H9 (cell line): ENCODE results near the gene STK24. TPM values are rescaled to one million over a fixed set of nuclear protein-coding genes. Genes with fewer than 3 reads are reported as not detected.
A peak's percentile ranks its signal among the peaks of the same experiment; 100 is the strongest.

Source experiments
- DNase-seq: peaks from one replicate; pipeline ENCODE4 v3.0.0-alpha.2; 2017
- H2AFZ ChIP-seq: one replicate; pipeline ENCODE4 v1.6.1; 2013; ENCODE audit warnings: mild to moderate bottlenecking, low read length, control low read depth, moderate library complexity
- H2AK5ac ChIP-seq: 2 replicates; pipeline ENCODE4 v1.6.1; 2013; ENCODE audit warnings: low read length, control low read depth, mixed read lengths; ENCODE audit not compliant: insufficient read length
- H2BK120ac ChIP-seq: one replicate; pipeline ENCODE4 v1.6.1; 2013; ENCODE audit warnings: low read depth, mild to moderate bottlenecking, low read length, control low read depth, inconsistent platforms; ENCODE audit not compliant: poor library complexity, severe bottlenecking
- H2BK12ac ChIP-seq: 2 replicates; pipeline ENCODE4 v1.6.1; 2013; ENCODE audit warnings: low read length, control low read depth, mixed read lengths, low read depth; ENCODE audit not compliant: insufficient read length
- H2BK15ac ChIP-seq: 2 replicates; pipeline ENCODE4 v1.6.1; 2013; ENCODE audit warnings: low read depth, low read length, control low read depth
- H2BK20ac ChIP-seq: one replicate; pipeline ENCODE4 v1.6.1; 2013; ENCODE audit warnings: low read depth, mild to moderate bottlenecking, low read length, control low read depth, inconsistent platforms; ENCODE audit not compliant: poor library complexity, severe bottlenecking
- H2BK5ac ChIP-seq: 2 replicates; pipeline ENCODE4 v1.6.1; 2013; ENCODE audit warnings: low read length, control low read depth, mixed read lengths; ENCODE audit not compliant: insufficient read length
- H3K14ac ChIP-seq: 2 replicates; pipeline ENCODE4 v1.6.1; 2013; ENCODE audit warnings: low read length, control low read depth; ENCODE audit not compliant: insufficient read depth
- H3K18ac ChIP-seq: 2 replicates; pipeline ENCODE4 v1.6.1; 2013; ENCODE audit warnings: low read depth, mild to moderate bottlenecking, mixed read lengths, low read length, control low read depth; ENCODE audit not compliant: insufficient read length
- H3K23ac ChIP-seq: 2 replicates; pipeline ENCODE4 v1.6.1; 2013; ENCODE audit warnings: low read length, control low read depth, mixed read lengths, low read depth; ENCODE audit not compliant: insufficient read length
- H3K23me2 ChIP-seq: 2 replicates; pipeline ENCODE4 v1.6.1; 2013; ENCODE audit warnings: low read depth, mild to moderate bottlenecking, mixed read lengths, low read length, control low read depth; ENCODE audit not compliant: insufficient read length, poor library complexity, severe bottlenecking
- H3K27ac ChIP-seq: 2 replicates; pipeline ENCODE4 v1.5.1; 2013; ENCODE audit warnings: low read length, control low read depth, mixed read lengths, low read depth; ENCODE audit not compliant: insufficient read length
- H3K27me3 ChIP-seq: 2 replicates; pipeline ENCODE4 v1.6.1; 2013; ENCODE audit warnings: low read length, control low read depth, inconsistent platforms; ENCODE audit not compliant: insufficient read depth
- H3K4ac ChIP-seq: 2 replicates; pipeline ENCODE4 v1.6.1; 2013; ENCODE audit warnings: low read depth, mild to moderate bottlenecking, control low read depth, inconsistent platforms, low read length, moderate library complexity
- H3K4me1 ChIP-seq: 2 replicates; pipeline ENCODE4 v1.6.1; 2013; ENCODE audit warnings: low read length, control low read depth, inconsistent platforms; ENCODE audit not compliant: insufficient read depth
- H3K4me2 ChIP-seq: 2 replicates; pipeline ENCODE4 v1.6.1; 2013; ENCODE audit warnings: low read length, control low read depth, mixed read lengths; ENCODE audit not compliant: insufficient read length, insufficient read depth
- H3K56ac ChIP-seq: 2 replicates; pipeline ENCODE4 v1.6.1; 2013; ENCODE audit warnings: low read depth, mild to moderate bottlenecking, mixed read lengths, low read length, control low read depth; ENCODE audit not compliant: insufficient read length
- H3K79me1 ChIP-seq: 2 replicates; pipeline ENCODE4 v1.6.1; 2013; ENCODE audit warnings: low read depth, mild to moderate bottlenecking, moderate library complexity, low read length, control low read depth, inconsistent platforms; ENCODE audit not compliant: insufficient read depth, poor library complexity, severe bottlenecking
- H3K79me2 ChIP-seq: 2 replicates; pipeline ENCODE4 v1.6.1; 2013; ENCODE audit warnings: low read length, control low read depth, inconsistent platforms; ENCODE audit not compliant: insufficient read depth
- H3K9ac ChIP-seq: 2 replicates; pipeline ENCODE4 v1.6.1; 2013; ENCODE audit warnings: low read length, control low read depth, mixed read lengths; ENCODE audit not compliant: insufficient read length; ENCODE audit errors: extremely low read depth
- H3K9me3 ChIP-seq: one replicate; pipeline ENCODE4 v1.6.1; 2013; ENCODE audit warnings: low read depth, low read length, inconsistent platforms; ENCODE audit not compliant: control insufficient read depth
- H3T11ph ChIP-seq: one replicate; pipeline ENCODE4 v1.6.1; 2013; ENCODE audit warnings: mild to moderate bottlenecking, low read length, control low read depth, inconsistent platforms
- H4K20me1 ChIP-seq: one replicate; pipeline ENCODE4 v1.6.1; 2013; ENCODE audit not compliant: control insufficient read depth, insufficient read length, insufficient read depth
- H4K5ac ChIP-seq: 2 replicates; pipeline ENCODE4 v1.6.1; 2013; ENCODE audit warnings: low read depth, mild to moderate bottlenecking, mixed read lengths, low read length, control low read depth; ENCODE audit not compliant: insufficient read length
- H4K8ac ChIP-seq: replicated peaks from 2 replicates; pipeline ENCODE4 v1.6.1; 2013; ENCODE audit warnings: low read length, control low read depth, mixed read lengths, low read depth; ENCODE audit not compliant: insufficient read length
- H4K91ac ChIP-seq: 2 replicates; pipeline ENCODE4 v1.6.1; 2013; ENCODE audit warnings: low read depth, mild to moderate bottlenecking, moderate library complexity, mixed read lengths, low read length, control low read depth; ENCODE audit not compliant: insufficient read length
- H3K27ac Mint-ChIP-seq, 3 experiments: 2 replicates in 2 of 3; 3 replicates in 1 of 3; pipeline ENCODE4 v1.8.0; 2020 to 2021; ENCODE audit warnings: mixed read lengths in 3 of 3, mild to moderate bottlenecking in 1 of 3, moderate library complexity in 1 of 3
- H3K27me3 Mint-ChIP-seq: 2 replicates; pipeline ENCODE4 v1.8.0; 2021; ENCODE audit warnings: low read depth, mild to moderate bottlenecking, moderate library complexity, mixed read lengths
- H3K36me3 Mint-ChIP-seq, 3 experiments: 2 replicates in 2 of 3; 3 replicates in 1 of 3; pipeline ENCODE4 v1.8.0; 2020 to 2021; ENCODE audit warnings: low read depth in 3 of 3, mixed read lengths in 3 of 3; ENCODE audit not compliant: insufficient read depth in 1 of 3
- H3K4me1 Mint-ChIP-seq, 2 experiments: 2 replicates each; pipeline ENCODE4 v1.8.0; 2020; ENCODE audit warnings: mixed read lengths in 2 of 2
- H3K4me3 Mint-ChIP-seq, 2 experiments: 2 replicates in 1 of 2; 3 replicates in 1 of 2; pipeline ENCODE4 v1.8.0; 2020 to 2021; ENCODE audit warnings: mild to moderate bottlenecking in 2 of 2, mixed read lengths in 2 of 2, moderate library complexity in 1 of 2
- H3K9me3 Mint-ChIP-seq, 2 experiments: 2 replicates in 1 of 2; 3 replicates in 1 of 2; pipeline ENCODE4 v1.8.0; 2020; ENCODE audit warnings: mild to moderate bottlenecking in 2 of 2, mixed read lengths in 2 of 2, moderate library complexity in 1 of 2
- WGBS: extraction: QIAGEN DNeasy Blood & Tissue Kit; methylation state at CpG from one replicate; pipeline ENCODE4 v1.1.7; 2013; ENCODE audit warnings: missing lambda C conversion rate, low lambda C conversion rate, mixed read lengths; ENCODE audit not compliant: insufficient read length; ENCODE audit errors: extremely low coverage; 5-methylcytosine and 5-hydroxymethylcytosine counted together
- total RNA-seq: library from RNA; stranded (reverse); gene quantifications from 2 replicates; pipeline ENCODE4 v1.2.1, GENCODE V29; 2021
- TF ChIP-seq, protein P1 (sequence below): fragments of 200-600 bp; sonication (generic); conservative IDR thresholded peaks from 3 replicates; pipeline ENCODE4 v1.8.0; 2021; ENCODE audit warnings: antibody characterized with exemption, mild to moderate bottlenecking

The STK24 gene
- total RNA-seq, 1 experiment from 2014 or later: 134 TPM

DNA sequence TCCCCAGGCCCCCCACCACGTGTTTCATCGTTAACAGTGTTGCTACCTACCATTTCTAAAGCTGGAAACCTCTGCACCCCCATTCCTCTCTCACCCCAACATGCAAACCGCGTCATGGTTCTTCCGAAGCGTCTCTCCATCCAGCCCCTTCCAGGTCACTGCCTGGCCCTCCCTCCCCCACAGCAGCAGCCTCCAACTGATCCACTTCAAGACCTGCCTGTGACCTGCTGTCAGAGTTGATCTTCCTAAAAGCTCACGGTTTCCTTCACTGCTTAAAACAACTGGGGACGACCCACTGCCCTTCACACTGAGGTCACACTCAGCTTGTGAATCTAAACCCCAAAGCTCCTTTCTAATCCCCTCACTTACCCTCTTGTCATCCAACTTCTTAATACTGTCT is 47.7 kb downstream of the STK24 start:
- peaks cover 17% of the 10 kb centered on the region for H3K79me1 ChIP-seq
- H3T11ph ChIP-seq: no peak overlapping the region
- H2BK20ac ChIP-seq: no peak overlapping the region
- no peak overlapping the region; the same call in 1 of the 2 replicates for H3K14ac ChIP-seq
- H3K4ac ChIP-seq: no peak overlapping the region
- no peak for DNase-seq
- H2AK5ac ChIP-seq: no peak overlapping the region
- no peak overlapping the region for H3K56ac ChIP-seq
- H3K36me3 Mint-ChIP-seq: peaks cover 0 to 1% (median 0%) of the 10 kb centered on the region in 3 experiments; a peak in 2 of 7 replicates
- no peak overlapping the region for H3K9ac ChIP-seq
- H3K4me3 Mint-ChIP-seq: no peak overlapping the region
- H3K4me2 ChIP-seq: no peak overlapping the region
- H2BK120ac ChIP-seq: no peak overlapping the region
- TF ChIP-seq, protein P1, sequence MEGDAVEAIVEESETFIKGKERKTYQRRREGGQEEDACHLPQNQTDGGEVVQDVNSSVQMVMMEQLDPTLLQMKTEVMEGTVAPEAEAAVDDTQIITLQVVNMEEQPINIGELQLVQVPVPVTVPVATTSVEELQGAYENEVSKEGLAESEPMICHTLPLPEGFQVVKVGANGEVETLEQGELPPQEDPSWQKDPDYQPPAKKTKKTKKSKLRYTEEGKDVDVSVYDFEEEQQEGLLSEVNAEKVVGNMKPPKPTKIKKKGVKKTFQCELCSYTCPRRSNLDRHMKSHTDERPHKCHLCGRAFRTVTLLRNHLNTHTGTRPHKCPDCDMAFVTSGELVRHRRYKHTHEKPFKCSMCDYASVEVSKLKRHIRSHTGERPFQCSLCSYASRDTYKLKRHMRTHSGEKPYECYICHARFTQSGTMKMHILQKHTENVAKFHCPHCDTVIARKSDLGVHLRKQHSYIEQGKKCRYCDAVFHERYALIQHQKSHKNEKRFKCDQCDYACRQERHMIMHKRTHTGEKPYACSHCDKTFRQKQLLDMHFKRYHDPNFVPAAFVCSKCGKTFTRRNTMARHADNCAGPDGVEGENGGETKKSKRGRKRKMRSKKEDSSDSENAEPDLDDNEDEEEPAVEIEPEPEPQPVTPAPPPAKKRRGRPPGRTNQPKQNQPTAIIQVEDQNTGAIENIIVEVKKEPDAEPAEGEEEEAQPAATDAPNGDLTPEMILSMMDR: no peak
- H2BK15ac ChIP-seq: no peak overlapping the region
- peaks cover 65 to 70% of the 10 kb centered on the region in 2 experiments for H3K4me1 Mint-ChIP-seq
- no peaks in the 10 kb centered on the region for H3K27me3 ChIP-seq
- H3K27me3 Mint-ChIP-seq: no peaks in the 10 kb centered on the region
- no peak overlapping the region for H3K23ac ChIP-seq
- H2AFZ ChIP-seq: no peak overlapping the region
- no CpG with 5 or more reads among the region's 8 CpGs for WGBS
- no peaks in the 10 kb centered on the region for H3K9me3 ChIP-seq
- no peak overlapping the region for H4K8ac ChIP-seq
- no peak overlapping the region for H3K27ac ChIP-seq
- H3K27ac Mint-ChIP-seq: peak overlapping the region in 1 of 3 experiments; percentile 10; a peak in 1 of 7 replicates
- no peak overlapping the region for H2BK12ac ChIP-seq
- H4K91ac ChIP-seq: no peak overlapping the region
- H4K5ac ChIP-seq: no peak overlapping the region
- no peaks in the 10 kb centered on the region; a peak in 1 of 5 replicates for H3K9me3 Mint-ChIP-seq
- no peak overlapping the region for H3K18ac ChIP-seq
- H3K23me2 ChIP-seq: no peaks in the 10 kb centered on the region
- H3K79me2 ChIP-seq: peaks cover 65% of the 10 kb centered on the region
- peaks cover 6% of the 10 kb centered on the region; the same call in 1 of the 2 replicates for H3K4me1 ChIP-seq
- peaks cover 3% of the 10 kb centered on the region for H4K20me1 ChIP-seq
- H2BK5ac ChIP-seq: no peak overlapping the region
